G401.6 (cell line): Measurements from ENCODE around the gene HAAO.

Source experiments
- FAIRE-seq: peaks from 2 replicates; lab custom pipeline; 2012; peaks lifted over from hg19 to GRCh38; lab: Jason Lieb, UNC

Gene HAAO

DNA sequence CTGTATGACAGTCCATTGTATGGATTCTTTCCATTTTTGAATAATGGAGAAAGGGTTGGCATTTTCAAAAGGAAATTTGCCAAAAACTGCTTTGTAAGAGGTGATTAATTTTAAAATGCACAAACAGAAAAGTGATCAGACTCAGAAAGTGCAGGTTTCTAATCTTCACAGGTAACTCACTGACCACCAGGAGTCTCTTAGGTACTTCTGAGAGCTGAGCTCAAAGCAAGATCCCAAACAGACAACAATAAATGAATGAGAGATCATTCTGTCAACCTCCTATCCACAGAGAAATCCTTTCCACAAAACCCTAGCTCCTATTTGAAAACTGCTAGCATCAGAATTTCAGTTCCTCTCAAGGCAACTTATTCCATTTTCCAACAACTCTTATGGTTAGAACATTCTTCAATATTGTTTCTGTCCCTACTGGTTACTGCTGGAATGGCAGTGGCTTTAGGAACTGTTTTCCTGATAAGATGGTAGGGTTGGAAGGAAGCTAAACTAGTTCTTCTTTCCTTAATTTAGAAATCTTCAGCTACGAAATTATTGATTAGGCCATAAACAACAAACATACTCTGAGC, 20.6 kb upstream of the HAAO start:
- FAIRE-seq, result peak; percentile 77

DNA sequence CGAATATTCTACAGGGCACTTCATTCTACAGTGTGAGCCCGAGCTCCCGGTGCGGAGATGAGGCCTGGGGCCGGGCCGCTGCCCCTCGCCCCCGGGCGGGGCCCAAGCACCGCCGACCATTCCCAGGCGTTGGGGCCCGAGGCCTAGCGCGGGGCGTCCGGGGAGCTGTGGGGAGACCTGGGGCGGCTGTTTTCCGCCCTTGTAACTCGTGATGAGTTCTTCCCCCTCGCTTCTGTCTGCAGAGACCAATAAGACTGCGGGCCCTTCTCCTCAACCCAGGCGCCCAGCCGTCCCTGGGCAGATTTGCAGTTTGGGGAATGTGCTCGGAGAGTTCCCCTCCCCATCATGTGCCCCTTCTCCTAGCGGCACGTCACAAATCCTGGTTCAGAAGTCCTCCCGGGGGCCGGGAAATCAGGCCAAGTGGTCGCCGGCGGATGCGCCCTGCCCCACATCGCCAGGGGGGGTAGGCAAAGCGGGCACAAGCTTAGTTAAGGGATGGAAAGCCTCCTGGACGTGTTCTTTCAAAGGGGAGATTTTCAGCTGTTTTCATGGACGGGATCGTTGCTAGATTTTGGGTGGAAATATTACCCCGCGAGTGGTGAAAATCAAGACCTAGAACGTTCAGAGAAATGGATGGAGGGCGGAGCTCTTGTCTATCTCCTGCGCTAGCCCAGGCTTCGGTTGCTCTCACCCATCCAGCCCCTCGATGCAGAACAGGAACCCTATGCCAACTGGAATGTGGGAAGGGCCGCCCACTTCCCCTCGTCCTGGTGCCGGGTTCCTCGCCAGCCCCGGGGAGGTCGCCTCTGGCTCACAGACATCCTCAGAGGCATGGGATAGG, 18.8 kb upstream of the HAAO start:
- no peak for FAIRE-seq

DNA sequence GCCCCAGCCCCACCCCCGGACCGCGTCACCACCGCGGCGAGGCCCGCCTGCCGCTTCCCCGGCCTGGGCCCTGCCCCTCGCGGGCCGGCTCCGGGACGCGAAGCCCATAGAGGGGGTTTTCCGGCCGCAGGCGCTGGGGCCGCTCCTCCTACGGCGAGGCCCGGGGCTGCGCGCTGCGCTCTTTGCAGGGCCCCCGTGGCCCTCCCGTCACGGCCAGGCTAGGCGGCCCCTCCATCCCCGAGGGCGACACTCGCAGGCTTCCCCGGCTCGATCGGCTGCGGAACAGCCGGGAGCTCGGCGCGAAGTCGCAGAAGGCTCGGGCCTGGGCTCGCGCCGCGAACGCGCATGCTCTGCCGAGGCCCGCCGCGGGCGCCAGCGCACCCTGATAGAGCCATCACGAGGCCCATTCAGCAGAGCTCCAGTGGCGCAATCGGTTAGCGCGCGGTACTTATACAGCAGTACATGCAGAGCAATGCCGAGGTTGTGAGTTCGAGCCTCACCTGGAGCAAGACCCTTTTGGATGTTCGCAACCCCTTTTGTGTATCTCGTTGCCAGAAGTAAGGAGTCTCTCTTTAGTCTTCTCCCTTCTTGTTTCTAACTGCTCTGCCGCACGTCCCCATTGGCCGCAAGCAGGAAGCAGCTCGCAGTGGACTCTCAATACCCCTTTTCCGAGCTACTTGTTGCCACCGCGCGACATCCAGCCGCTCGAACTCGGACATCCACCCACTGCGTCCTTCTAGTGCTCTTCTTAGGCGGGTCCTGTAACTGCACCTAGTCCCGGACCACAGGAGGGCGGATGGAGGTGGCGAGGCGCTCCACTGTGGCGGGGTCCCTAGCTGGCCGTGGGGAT, 18.0 kb upstream of the HAAO start:
- peak; percentile 6 for FAIRE-seq

DNA sequence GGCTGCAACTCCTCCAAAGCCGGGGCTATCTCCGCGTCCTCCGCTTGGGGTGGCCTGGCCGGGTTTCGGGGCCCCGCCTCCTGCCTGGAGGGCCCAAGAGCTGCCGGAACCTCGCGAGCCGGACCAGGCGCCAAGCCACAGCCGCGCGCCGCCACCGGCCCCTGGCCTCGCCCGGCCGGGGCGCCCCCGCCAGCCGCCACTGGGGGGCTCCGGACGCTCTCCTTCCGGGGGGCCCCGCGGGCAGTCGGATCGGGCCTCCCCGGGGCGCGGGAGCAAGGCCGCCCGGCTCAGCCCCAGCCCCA, 17.4 kb upstream of the HAAO start:
- FAIRE-seq, result no peak

DNA sequence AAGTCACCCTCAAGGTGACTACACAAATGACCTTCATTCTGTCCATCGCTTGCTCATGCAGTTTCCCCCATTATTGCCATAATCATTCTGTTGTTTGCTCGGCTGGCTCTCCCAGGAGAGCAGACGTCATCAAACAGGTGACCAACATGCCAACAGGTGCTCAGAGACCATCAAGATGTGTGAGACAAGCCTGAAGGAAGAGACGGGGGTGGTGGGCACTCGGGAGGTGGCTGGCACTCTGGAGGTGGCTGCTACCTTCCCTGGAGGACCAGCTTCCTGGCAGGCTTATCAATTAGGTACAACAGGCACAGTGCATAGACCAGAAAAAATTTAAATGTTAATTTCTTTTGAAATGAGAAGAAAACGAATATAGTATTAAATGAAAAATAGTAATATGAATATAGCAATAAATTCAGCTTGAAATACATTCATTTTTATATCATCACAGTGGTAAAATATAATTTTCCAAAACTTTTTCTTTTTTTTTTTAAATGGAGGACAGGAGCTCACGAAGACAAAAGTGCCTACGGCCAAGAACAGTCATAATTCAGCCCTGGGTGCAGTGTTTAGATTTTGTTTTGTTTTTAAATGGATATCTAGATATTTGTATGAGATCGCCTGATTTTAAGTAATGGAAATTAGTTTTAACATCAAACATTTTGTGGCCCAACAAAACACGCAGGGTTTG, 16.9 kb upstream of the HAAO start:
- no peak for FAIRE-seq

DNA sequence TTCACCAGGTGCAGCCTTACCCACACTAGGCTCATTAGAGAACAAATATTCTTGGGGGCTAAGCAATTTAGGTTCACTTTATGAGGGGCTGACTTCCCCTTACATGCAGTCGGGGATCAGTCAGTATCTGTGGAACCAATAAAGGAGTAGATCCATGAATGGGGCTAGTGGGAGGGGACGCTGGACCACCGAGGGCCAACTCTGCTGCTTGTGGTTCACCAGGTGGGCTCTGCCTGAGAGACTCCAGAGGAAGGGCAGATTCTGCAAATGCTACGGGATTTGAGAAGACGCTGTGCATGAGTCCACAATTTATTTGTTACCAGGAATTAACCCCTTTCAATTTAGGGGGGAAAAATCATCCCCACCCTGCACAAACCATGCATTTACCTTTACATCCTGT, 15.9 kb upstream of the HAAO start:
- no peak for FAIRE-seq

DNA sequence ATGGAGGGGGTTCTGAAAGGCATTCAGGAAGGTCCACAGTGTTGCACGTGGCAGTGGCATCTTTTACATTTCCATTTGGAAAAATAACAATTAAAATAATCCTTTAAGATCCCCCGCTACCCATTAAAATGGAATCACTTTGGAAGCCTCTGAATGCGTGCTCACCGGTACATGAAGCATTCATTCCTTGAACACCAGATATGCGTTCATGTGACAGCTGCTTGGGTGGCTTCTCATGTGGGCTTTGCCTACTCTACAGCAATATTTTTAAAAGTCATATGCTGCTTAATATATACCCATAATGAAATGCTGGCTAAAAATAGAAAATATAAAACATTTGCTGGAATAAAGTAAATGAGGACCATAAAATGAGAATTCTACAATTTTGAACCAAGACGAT, 14.4 kb upstream of the HAAO start:
- FAIRE-seq, result no peak

DNA sequence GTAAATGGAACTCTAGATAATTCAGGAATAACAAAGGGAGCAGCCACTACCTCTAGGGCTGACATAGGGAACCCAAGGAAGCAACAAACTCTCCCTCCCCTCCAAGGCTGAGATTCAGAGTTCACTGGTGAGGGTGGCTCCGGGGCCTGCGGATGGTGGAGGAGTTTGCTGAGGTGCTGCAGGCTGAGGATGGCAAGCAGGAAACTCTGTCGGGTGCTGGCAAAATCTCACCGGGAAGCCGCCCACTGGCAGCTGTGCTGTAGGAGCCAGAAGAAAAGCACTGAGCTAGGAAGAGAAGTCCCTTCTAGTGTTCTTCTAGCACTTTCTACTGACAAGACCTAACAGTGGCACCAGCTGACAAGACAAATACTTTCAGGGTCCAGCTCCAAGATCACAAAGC, 12.5 kb upstream of the HAAO start:
- no peak for FAIRE-seq

DNA sequence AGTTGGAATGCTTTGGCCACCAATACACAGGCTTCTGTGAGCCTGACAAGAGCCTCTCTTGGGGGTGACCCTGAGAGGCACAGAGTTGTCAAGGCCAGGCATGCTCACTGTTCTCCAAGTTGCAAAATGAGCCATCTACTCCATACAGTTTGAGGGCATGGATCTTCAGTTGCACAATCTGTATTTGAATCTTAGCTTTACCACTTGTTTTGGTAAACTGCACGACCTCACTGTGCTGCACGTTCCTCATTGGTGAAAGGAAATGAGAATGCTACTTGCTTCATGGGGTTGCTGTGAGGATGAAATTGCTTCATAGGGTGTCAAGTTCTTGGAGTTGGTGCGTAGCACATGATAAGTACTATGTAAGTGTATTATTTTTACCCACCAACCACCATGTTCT, 12.0 kb upstream of the HAAO start:
- FAIRE-seq, result no peak

DNA sequence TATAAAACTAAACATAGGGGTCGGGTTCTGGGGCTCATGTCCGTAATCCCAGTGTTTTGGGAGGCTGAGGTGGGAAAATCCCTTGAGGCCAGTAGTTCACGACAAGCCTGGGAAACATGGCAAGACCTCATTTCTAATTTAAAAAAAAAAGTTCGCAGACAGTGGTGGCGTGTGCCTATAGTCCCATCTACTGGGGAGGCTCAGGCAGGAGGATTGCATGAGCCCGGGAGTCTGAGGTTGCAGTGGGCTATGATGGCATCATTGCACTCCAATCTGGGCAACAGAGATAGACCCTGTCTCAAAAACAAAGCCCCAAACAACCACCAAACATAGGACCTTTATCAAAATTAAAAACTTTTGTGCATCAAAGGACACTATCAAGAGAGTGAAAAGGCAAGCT, 9.8 kb upstream of the HAAO start:
- no peak for FAIRE-seq

DNA sequence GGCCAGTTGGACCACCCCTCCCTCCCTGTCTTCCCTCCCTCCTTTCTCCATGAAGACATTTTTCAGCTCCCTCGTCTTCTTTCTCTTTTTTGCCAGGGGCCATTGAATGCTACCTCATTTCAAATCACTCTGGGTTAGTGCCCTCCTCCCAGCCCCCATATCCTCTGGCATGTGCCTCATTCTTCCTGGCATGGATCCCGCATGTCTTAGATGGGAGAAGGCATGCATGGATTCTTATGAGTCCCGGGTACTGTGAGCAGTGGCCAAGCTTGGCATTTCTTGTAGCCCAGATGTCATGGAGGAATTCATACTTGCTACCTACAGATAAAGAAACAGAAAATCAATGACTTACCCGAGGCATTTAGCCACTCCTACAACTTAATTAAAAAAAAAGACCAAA, 9.0 kb upstream of the HAAO start:
- no peak for FAIRE-seq

DNA sequence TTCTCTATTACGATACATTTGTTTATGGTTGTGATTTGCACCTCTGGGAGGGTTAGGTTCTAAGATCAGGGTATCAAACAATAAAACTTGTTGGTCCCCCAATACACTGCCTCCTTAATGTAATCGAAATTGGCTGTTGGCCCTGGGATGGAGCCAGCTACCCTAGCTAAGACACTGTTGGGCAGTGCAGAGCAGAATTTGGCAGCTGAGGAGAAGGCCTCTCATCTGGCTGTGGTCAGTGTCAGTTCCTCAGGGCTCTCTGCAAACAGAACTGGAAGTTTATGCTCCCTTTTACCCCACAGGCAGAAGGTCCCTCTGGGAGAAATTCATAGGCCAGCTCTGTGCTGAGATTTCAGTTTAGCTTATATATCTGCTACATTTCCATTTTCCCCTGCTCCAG, 8.6 kb upstream of the HAAO start:
- FAIRE-seq, result no peak

DNA sequence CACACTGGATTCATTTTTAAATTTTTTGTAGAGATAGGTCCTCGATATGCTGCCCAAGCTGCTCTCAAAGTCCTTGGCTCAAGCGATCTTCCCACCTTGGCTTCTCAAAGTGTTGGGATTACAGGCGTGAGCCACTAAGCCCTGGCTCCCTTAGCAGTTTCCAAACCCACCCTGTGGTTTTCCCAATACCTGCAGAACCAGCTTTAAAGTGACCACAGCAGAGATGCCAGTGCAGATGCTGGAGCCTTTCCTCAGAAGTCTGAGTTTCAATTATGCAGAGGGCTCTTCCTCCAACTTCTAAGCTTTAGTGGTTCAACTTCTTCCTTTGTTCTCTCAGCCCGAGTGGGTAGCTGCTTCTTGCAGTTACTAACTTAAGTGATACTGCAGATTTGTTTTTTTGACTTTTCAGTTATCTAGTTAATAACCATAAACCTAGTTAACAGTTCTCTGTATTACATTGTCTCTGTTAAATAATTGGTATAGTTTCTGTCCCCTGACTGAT, 8.1 kb upstream of the HAAO start:
- no peak for FAIRE-seq

DNA sequence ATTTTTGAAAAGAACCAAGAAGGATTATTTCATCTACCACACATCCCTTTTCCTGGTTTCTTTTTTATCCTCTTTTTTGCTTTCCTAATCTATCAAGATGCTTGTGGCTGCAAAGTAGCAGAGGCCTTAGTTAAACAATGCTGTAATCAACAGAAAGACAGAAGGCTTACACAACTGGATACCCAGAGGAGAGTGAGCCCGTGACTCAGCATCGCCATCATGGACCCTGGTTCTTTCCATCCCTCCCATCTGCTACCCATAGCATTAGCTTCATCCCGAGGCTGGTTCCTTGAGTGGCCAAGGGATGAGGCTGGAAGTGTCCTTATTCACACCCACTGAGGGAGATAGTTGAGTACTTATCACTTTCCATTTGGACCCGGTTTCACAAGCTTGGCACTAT, 7.5 kb upstream of the HAAO start:
- FAIRE-seq, result no peak

DNA sequence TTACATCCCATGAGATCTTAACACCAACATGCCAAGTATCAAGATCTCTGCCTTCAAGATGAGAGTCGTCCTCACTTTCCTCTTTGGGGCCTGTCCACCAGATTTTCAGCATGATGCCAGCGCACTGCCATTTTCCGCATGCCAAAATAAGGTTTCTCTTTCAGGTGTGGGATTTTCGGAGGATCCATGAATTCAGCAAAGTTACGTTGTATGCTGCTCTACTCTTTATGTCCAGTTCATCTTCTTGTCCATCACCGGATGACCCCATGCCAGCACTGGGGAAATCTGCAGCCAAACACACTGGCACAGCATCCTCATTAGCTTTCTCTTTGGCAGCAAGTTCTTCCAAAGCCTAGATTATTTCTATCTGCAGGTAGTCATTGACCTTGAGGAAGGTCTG, 4.9 kb upstream of the HAAO start:
- FAIRE-seq, result no peak

DNA sequence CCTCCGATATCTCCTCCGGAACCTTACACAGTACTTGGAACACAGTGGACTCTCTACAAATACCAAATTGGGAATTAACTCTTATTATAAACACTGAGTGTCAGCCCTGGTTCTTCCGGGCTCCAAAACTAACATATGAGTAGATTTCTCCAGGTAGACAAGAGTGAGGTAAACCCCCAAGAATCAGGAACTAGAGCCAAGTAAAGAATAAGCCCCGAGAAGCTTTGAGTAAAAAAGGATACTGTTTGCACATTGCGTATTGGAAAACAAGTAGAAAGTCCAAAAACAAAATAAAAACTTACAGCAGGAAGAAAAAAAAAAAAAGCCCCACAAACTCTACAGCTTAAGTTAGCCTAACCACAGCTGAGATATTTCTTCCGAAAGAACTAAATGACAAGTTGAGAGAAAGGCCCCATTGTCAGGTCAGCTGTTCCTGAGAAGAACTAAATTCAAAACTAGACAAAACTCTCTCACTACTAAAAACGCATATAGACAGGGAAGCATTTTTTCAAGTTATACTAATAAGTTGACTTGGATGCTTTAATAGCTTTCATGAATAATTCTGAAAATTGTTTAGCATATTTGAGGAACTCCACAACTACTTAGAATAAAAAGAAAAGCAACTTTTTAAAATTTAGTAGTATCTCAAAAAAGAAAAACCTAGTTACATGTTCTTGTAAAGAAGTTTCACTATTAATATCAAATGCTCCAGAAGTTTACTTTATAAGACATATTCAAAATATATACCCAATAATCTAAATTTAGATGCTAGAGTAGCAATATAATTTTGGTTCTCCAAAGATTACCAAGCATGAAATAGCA, 4.3 kb upstream of the HAAO start:
- no peak for FAIRE-seq

DNA sequence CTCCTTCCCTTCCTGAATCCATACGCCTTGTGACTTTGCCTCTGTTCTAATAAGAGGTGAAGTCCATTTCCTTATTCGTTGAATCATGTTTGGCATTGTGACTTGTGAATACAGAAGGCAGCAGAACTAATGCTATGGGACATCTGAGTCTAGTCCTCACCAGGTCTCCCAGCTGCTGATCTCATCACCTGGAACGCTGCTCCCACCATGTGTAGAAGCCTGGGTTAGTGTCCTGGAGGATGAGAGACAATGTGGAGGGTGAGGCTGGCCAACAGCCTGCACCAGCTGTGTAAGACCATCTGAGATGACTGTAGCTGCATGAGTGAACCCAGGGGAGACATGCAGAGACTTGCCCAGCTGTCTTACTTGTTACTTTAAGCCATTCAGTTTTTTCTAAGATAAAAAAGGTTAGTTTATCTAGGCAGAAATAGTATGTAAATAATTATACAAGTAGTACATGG, 3.5 kb upstream of the HAAO start:
- FAIRE-seq, result no peak

DNA sequence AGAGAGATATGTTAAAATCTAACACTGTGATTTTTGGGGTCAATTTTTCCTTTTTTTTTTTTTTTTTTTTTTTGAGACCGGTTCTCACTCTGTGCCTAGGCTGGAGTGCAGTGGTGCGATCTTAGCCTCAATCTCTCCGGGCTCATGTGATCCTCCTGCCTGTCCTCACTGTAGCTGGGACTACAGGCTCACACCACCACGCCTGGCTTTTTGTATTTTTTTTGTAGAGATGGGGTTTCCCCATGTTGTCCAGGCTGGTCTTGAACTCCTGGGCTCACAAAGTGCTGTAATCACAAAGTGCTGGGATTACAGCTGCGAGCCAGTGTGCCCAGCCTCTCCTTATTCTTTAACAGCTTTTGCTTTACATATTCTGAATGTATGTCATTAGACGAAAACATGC, 2.9 kb upstream of the HAAO start:
- FAIRE-seq, result no peak

DNA sequence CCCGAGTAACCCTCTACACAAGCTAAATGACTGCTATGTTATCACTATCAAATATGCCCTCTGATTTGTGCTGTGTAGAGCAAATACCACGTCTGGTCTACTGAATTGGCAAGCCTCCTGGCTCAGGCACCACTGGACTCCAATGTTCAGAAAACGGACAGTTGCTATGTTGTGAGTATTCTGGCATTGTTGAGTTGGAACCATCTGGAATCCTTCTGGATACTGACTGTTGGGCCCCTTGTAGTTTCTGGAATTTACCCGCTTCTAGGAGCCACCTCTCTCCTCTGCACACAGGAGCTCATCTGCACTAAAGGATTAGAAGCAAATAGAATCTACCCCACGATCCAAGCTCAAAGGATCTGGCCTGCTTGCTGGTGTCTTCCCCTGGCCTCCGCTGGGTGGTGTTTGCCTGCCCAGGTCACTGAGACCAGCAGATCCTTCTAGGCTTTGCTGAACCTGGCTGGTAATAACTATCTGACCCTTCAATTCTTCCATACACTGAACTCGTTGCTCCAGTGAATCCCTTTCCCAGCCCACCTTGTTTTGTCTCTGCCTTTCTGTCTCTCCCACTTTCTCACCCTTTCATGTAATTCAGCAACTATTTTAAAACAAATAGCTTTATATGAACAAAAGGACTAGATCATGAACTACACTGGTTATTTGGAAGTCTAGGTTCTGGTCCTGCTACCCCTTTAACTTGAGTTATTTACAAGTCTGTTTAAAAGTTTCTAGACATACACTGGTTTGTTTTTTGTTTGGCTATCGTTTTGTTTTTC, 2.1 kb upstream of the HAAO start:
- FAIRE-seq, result no peak

DNA sequence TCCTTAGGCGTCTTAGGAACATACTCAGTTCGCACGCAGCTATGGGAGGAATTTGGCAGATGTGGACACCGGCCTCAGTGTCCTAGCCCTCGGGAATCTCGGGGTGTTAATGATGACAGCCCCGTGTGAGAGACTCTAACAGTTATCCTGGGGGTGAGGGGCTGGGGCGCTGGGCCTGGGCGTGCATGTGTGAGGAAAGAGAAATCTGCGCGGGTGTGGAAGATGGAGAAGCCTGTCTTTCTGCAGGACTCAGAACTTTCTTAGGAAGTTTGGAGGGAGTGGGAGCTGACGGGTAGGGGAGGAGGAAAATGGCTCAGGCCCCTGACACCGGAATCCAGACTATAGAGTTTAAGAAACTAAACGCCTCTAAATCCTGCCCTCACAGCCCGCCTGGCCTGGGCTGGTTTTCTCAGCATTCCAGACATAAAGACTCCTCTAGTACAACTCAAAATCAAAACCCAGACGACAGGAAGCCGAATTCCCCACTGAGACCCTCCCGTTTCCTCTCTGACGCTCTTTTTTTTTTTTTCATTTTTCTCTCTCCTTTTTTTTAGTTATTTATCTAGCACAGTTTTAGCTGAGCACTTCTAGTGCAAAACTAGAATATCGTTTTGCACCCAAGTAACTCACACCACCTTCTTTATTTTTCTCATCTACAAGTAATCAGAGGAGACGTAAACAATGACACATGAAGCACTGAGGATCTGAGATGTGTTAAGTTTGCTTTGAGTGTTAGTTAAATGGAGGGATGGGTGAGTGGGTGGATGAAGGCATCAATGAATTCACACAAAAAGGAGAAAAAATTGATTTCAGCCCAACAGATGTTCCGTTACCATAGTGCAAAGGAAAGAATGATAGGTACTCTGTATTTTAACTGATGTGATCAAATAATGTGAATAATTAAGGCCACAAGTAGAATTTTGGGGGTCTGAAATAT, 1.2 kb upstream of the HAAO start:
- FAIRE-seq, result no peak
